ENCODE measurements around the gene CRHR1.

The CRHR1 gene

DNA sequence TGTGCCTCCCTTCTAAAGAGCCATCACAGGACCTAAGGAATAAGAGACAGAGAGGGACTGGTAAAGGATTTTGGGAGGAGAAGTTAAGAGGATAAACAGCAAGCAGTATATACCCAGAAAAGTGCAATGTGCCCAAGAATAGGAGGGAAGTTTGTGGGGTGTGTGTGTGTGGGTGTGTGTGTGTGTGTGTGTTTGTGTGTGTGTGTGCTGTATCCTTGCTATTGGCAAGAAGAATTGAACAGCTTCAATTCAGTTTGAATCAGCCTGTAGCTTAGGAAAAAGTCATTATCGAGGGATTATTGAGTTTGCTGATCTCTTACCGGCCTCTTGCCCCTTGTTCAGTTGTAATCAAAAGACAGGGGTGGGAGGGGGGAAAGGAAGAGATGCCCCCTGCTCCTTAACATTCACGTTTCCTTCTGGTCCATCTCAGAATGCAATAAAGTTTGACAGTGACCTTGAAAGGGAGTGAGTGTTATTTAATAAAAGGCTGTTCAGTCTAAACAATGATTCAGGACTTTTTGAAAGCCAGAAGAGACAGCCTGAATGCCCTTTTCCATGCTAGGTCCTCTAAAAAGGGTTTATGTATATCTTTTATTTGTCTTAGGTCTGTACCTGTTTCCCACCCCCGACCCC, 86.3 kb downstream of the CRHR1 start:
- DNase-seq: no peak

DNA sequence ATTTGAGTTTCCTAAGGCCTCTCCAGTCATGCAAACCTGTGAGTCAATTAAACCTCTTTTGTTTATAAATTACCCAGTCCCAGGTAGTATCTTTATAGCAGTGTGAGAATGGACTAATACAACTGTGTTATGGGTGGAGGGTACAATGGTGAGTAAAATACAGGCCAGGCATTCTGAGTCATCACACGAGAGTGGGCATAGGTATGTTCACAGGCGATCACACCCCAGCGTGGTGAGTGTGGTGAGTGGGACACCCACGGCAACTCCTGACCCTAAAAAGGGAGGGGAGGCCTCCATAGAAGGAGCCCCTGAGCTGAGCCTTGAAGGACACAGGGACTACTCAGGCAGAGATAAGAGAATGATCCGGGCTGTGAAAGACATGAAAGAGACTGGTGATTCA, 87.6 kb downstream of the CRHR1 start:
- no peak for DNase-seq

GRCh38 chr17:45873728-45874127, 89.6 kb downstream of the CRHR1 start:
- no peak for DNase-seq

GRCh38 chr17:45874151-45874550, 90.0 kb downstream of the CRHR1 start:
- no peak for DNase-seq

GRCh38 chr17:45876539-45876938, 92.4 kb downstream of the CRHR1 start:
- no peak for DNase-seq

DNA sequence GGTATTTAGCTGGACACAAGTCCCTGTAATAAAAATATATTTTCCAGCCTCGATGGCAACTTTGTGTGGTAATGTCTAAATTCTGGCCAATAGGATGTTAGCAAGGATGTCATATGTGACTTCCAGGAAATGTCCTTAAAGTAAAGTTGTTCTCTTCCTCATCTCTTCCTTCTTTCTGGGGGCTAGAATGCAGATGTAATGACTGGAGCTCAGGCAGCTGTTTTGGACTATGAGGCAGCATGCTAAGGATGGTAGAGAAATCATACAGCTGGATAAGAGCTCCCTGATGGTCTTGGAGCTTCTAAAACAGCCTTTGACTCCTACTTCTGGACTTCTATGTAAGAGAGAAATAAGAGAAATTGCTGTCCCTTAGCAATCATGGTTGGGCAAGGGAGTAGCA, 93.3 kb downstream of the CRHR1 start:
- no peak for DNase-seq

GRCh38 chr17:45883063-45883462, 98.9 kb downstream of the CRHR1 start:
- no peak for DNase-seq

Data from CD4-positive, alpha-beta T cell treated with Interferon gamma for 1 hour (primary cell).